H1 (cell line): ENCODE results near the gene MYO7B. TPM values are rescaled to one million over a fixed set of nuclear protein-coding genes. Genes with fewer than 3 reads are reported as not detected.

ENCODE experiments used
- BACH1 ChIP-seq: IDR thresholded peaks from 2 replicates; pipeline ENCODE4 v1.6.1; 2012; ENCODE audit warnings: low read length, improper control_type of control experiment
- polyA plus RNA-seq, 7 experiments: library from polyadenylated mRNA; depleted of rRNA in 3 of 7; stranded (reverse) in 5 of 7; unstranded in 2 of 7; fragments of >200 nt in 5 of 7; fragments of 200-250 nt in 2 of 7; gene quantifications; 1 replicate in 5 of 7; 2 replicates in 1 of 7; 4 replicates in 1 of 7; pipeline versions ENCODE4 v1.2.1 to v1.2.3, GENCODE V29; 2011 to 2013; ENCODE audit warnings: missing spikeins in 2 of 7, mixed read lengths in 2 of 7
- total RNA-seq: library from RNA; stranded (reverse); fragmentation: NEBNext Ultra II Directional; extraction: Animal tissue kit (Norgen Biotek cat#: 25700); gene quantifications from 2 replicates; pipeline ENCODE4 v1.2.1, GENCODE V29; 2021

MYO7B gene
- total and polyA plus RNA-seq, 2 of the 8 experiments (the other 6 are each of a cell fraction or from before 2014, with no cell fraction given) = not detected

GRCh38 chr2:127672341-127673224, 137.1 kb downstream of the MYO7B start (continued):
- no peak for TF ChIP-seq BACH1
